WTC11 (cell line): Measurements from ENCODE around the gene CAMK2G. TPM values are rescaled to one million over a fixed set of nuclear protein-coding genes. Genes with fewer than 3 reads are reported as not detected.

Source experiments
- ATAC-seq: fragments of 200-7000 bp; cut with Tn5 transposase; 2 replicates; pipeline ENCODE4 v1.10.0; 2021; ENCODE audit warnings: mild to moderate bottlenecking, moderate library complexity
- CTCF ChIA-PET: fragments of 300-600 bp; sonication (Branson Sonifier 250); formaldehyde crosslinking; loops from one replicate; lab custom pipeline; 2021; ENCODE audit warnings: antibody characterized with exemption; lab: Charles Lee
- POLR2A ChIA-PET: fragments of 350-600 bp; sonication (Branson Sonifier 250); formaldehyde crosslinking; loops from one replicate; lab custom pipeline; 2021; ENCODE audit warnings: antibody characterized with exemption; lab: Charles Lee
- DNase-seq: peaks from one replicate; pipeline ENCODE4 v3.0.0; 2021; ENCODE audit warnings: low spot score
- H3K27ac Mint-ChIP-seq: 2 replicates; pipeline ENCODE4 v1.8.0; 2021; ENCODE audit warnings: mixed read lengths
- H3K27me3 Mint-ChIP-seq: 2 replicates; pipeline ENCODE4 v1.8.0; 2021; ENCODE audit warnings: low read depth, mild to moderate bottlenecking, moderate library complexity, mixed read lengths
- H3K36me3 Mint-ChIP-seq: 2 replicates; pipeline ENCODE4 v1.8.0; 2021; ENCODE audit warnings: mixed read lengths
- H3K4me1 Mint-ChIP-seq: 2 replicates; pipeline ENCODE4 v1.8.0; 2022; ENCODE audit warnings: mixed read lengths
- H3K4me3 Mint-ChIP-seq: 2 replicates; pipeline ENCODE4 v1.8.0; 2021; ENCODE audit warnings: mild to moderate bottlenecking, moderate library complexity, mixed read lengths
- H3K9me3 Mint-ChIP-seq: 2 replicates; pipeline ENCODE4 v1.8.0; 2021; ENCODE audit warnings: mixed read lengths
- CBFB ChIP-seq: sonication (generic); formaldehyde crosslinking; IDR thresholded peaks from 2 replicates; pipeline ENCODE4 v1.8.1; 2022; ENCODE audit warnings: mild to moderate bottlenecking, low read depth, missing genetic modification reagents
- CREM ChIP-seq: sonication (generic); formaldehyde crosslinking; IDR thresholded peaks from 2 replicates; pipeline ENCODE4 v1.8.1; 2022; ENCODE audit warnings: mild to moderate bottlenecking, missing genetic modification reagents, moderate library complexity
- ESRRA ChIP-seq: sonication (generic); formaldehyde crosslinking; IDR thresholded peaks from 2 replicates; pipeline ENCODE4 v1.8.1; 2022; ENCODE audit warnings: mild to moderate bottlenecking, missing genetic modification reagents, borderline replicate concordance
- GABPB1 ChIP-seq: sonication (generic); formaldehyde crosslinking; IDR thresholded peaks from 2 replicates; pipeline ENCODE4 v1.8.1; 2023; ENCODE audit warnings: mild to moderate bottlenecking, missing genetic modification reagents
- GRHL2 ChIP-seq: fragments of 250-450 bp; sonication (Bioruptor Pico); IDR thresholded peaks from 2 replicates; pipeline ENCODE4 v1.8.0; 2022; ENCODE audit warnings: mild to moderate bottlenecking, moderate library complexity; ENCODE audit not compliant: insufficient replicate concordance, severe bottlenecking
- GTF2I ChIP-seq: fragments of 250-450 bp; sonication (Bioruptor Pico); conservative IDR thresholded peaks from 2 replicates; pipeline ENCODE4 v1.4.0; 2021; ENCODE audit warnings: mild to moderate bottlenecking
- HMGA2 ChIP-seq: fragments of 250-450 bp; sonication (Bioruptor Pico); IDR thresholded peaks from 2 replicates; pipeline ENCODE4 v1.4.0; 2021; ENCODE audit warnings: mild to moderate bottlenecking, moderate library complexity
- HMGXB4 ChIP-seq: sonication (generic); formaldehyde crosslinking; IDR thresholded peaks from 2 replicates; pipeline ENCODE4 v1.8.1; 2023; ENCODE audit warnings: mild to moderate bottlenecking, moderate library complexity, missing genetic modification reagents
- JAZF1 ChIP-seq: fragments of 250-450 bp; sonication (Bioruptor Pico); IDR thresholded peaks from 2 replicates; pipeline ENCODE4 v1.9.0; 2021; ENCODE audit warnings: moderate library complexity, mild to moderate bottlenecking, inconsistent platforms
- JUN ChIP-seq: sonication (generic); formaldehyde crosslinking; IDR thresholded peaks from 2 replicates; pipeline ENCODE4 v1.8.0; 2023; ENCODE audit warnings: mild to moderate bottlenecking, missing genetic modification reagents
- KAT7 ChIP-seq: sonication (generic); formaldehyde crosslinking; IDR thresholded peaks from 2 replicates; pipeline ENCODE4 v1.8.1; 2023; ENCODE audit warnings: missing genetic modification reagents, mild to moderate bottlenecking, borderline replicate concordance
- MYBL2 ChIP-seq: sonication (generic); formaldehyde crosslinking; IDR thresholded peaks from 2 replicates; pipeline ENCODE4 v1.8.1; 2023; ENCODE audit warnings: mild to moderate bottlenecking, moderate library complexity, missing genetic modification reagents
- NFATC4 ChIP-seq: fragments of 250-450 bp; sonication (Bioruptor Pico); IDR thresholded peaks from 2 replicates; pipeline ENCODE4 v1.9.0; 2021; ENCODE audit warnings: mild to moderate bottlenecking
- NFE2L1 ChIP-seq: sonication (generic); formaldehyde crosslinking; IDR thresholded peaks from 2 replicates; pipeline ENCODE4 v1.8.1; 2023; ENCODE audit warnings: missing genetic modification reagents
- OVOL2 ChIP-seq: fragments of 250-450 bp; sonication (Bioruptor Pico); IDR thresholded peaks from 2 replicates; pipeline ENCODE4 v1.9.0; 2021; ENCODE audit warnings: mild to moderate bottlenecking, borderline replicate concordance
- RORB ChIP-seq: fragments of 250-450 bp; sonication (Bioruptor Pico); IDR thresholded peaks from 2 replicates; pipeline ENCODE4 v1.9.0; 2021; ENCODE audit warnings: mild to moderate bottlenecking
- SP1 ChIP-seq: sonication (generic); formaldehyde crosslinking; conservative IDR thresholded peaks from 2 replicates; pipeline ENCODE4 v1.8.1; 2022; ENCODE audit warnings: missing genetic modification reagents
- TEAD4 ChIP-seq: sonication (generic); formaldehyde crosslinking; IDR thresholded peaks from 2 replicates; pipeline ENCODE4 v1.8.0; 2022; ENCODE audit warnings: mild to moderate bottlenecking, missing genetic modification reagents
- ZNF138 ChIP-seq: sonication (generic); formaldehyde crosslinking; conservative IDR thresholded peaks from 2 replicates; pipeline ENCODE4 v1.8.1; 2022; ENCODE audit warnings: mild to moderate bottlenecking, moderate library complexity, missing genetic modification reagents
- total RNA-seq: library from RNA; stranded (reverse); gene quantifications from 3 replicates; pipeline ENCODE4 v1.2.3, GENCODE V29; 2021
- TF ChIP-seq, protein P1 (sequence below): sonication (generic); formaldehyde crosslinking; IDR thresholded peaks from 2 replicates; pipeline ENCODE4 v1.8.1; 2023; ENCODE audit warnings: mild to moderate bottlenecking, missing genetic modification reagents
- TF ChIP-seq, protein P2 (sequence below): sonication (generic); formaldehyde crosslinking; IDR thresholded peaks from 2 replicates; pipeline ENCODE4 v1.8.1; 2022; ENCODE audit warnings: missing genetic modification reagents, borderline replicate concordance
- TF ChIP-seq, protein P3 (sequence below): sonication (generic); formaldehyde crosslinking; IDR thresholded peaks from 2 replicates; pipeline ENCODE4 v1.8.1; 2022; ENCODE audit warnings: low read depth, mild to moderate bottlenecking, moderate library complexity, missing genetic modification reagents, borderline replicate concordance
- TF ChIP-seq, protein P4 (sequence below): sonication (generic); formaldehyde crosslinking; IDR thresholded peaks from 2 replicates; pipeline ENCODE4 v1.8.0; 2022; ENCODE audit warnings: mild to moderate bottlenecking, missing genetic modification reagents
- TF ChIP-seq, protein P5 (sequence below): sonication (generic); formaldehyde crosslinking; IDR thresholded peaks from 2 replicates; pipeline ENCODE4 v1.8.0; 2022; ENCODE audit warnings: mild to moderate bottlenecking, missing genetic modification reagents

CAMK2G gene
- total RNA-seq, 1 experiment from 2014 or later, result 34.9 TPM

- POLR2A ChIA-PET, result no interaction called here
Observed at GRCh38 chr10:73858750-73859427, 15.5 kb downstream of the CAMK2G start.

GRCh38 chr10:73858013-73858708 is 16.2 kb downstream of the CAMK2G start:
- ChIA-PET POLR2A (no interaction called here), CTCF (interaction anchor here (0.9 to 4.8 kb wide), 2 partner anchors 9 to 21 kb away, joined by 3 to 26 read pairs; no protein-coding TSS in a partner anchor)
- Mint-ChIP-seq H3K36me3 (peaks cover 25% of the 10 kb centered on the region), H3K4me1 (peaks cover 29% of the 10 kb centered on the region), H3K27ac (no peak overlapping the region), H3K27me3 (no peaks in the 10 kb centered on the region), H3K4me3 (no peak overlapping the region), H3K9me3 (no peaks in the 10 kb centered on the region)
- TF ChIP-seq NFATC4, result no peak
- no peak for TF ChIP-seq MYBL2 (CRISPR knock-in tag)
- TF ChIP-seq GABPB1 (CRISPR knock-in tag), result no peak
- TF ChIP-seq HMGA2 (CRISPR knock-in tag), result no peak
- TF ChIP-seq ZNF138, result no peak
- TF ChIP-seq GTF2I (CRISPR knock-in tag), result no peak
- TF ChIP-seq, protein P1, sequence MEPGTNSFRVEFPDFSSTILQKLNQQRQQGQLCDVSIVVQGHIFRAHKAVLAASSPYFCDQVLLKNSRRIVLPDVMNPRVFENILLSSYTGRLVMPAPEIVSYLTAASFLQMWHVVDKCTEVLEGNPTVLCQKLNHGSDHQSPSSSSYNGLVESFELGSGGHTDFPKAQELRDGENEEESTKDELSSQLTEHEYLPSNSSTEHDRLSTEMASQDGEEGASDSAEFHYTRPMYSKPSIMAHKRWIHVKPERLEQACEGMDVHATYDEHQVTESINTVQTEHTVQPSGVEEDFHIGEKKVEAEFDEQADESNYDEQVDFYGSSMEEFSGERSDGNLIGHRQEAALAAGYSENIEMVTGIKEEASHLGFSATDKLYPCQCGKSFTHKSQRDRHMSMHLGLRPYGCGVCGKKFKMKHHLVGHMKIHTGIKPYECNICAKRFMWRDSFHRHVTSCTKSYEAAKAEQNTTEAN (CRISPR knock-in tag), result no peak
- TF ChIP-seq JAZF1 (CRISPR knock-in tag), result no peak
- TF ChIP-seq, protein P2, sequence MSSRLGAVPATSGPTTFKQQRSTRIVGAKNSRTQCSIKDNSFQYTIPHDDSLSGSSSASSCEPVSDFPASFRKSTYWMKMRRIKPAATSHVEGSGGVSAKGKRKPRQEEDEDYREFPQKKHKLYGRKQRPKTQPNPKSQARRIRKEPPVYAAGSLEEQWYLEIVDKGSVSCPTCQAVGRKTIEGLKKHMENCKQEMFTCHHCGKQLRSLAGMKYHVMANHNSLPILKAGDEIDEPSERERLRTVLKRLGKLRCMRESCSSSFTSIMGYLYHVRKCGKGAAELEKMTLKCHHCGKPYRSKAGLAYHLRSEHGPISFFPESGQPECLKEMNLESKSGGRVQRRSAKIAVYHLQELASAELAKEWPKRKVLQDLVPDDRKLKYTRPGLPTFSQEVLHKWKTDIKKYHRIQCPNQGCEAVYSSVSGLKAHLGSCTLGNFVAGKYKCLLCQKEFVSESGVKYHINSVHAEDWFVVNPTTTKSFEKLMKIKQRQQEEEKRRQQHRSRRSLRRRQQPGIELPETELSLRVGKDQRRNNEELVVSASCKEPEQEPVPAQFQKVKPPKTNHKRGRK, result no peak
- TF ChIP-seq RORB (CRISPR knock-in tag), result no peak
- TF ChIP-seq TEAD4 (CRISPR knock-in tag), result no peak
- TF ChIP-seq ESRRA (CRISPR knock-in tag), result no peak
- TF ChIP-seq SP1 (CRISPR knock-in tag), result no peak
- TF ChIP-seq CREM, result no peak
- no peak for TF ChIP-seq KAT7 (CRISPR knock-in tag)
- TF ChIP-seq HMGXB4, result no peak
- TF ChIP-seq NFE2L1, result no peak
- ATAC-seq, result no peak
- DNase-seq, result no peak

More at GRCh38 chr10:73858750-73859427, 15.5 kb downstream of the CAMK2G start:
- H3K36me3 Mint-ChIP-seq, result peaks cover 19% of the 10 kb centered on the region
- H3K4me1 Mint-ChIP-seq, result peaks cover 29% of the 10 kb centered on the region
- no peak overlapping the region for H3K4me3 Mint-ChIP-seq
- no peak for ATAC-seq
- H3K27me3 Mint-ChIP-seq, result no peaks in the 10 kb centered on the region
- H3K9me3 Mint-ChIP-seq, result no peaks in the 10 kb centered on the region
- no peak for TF ChIP-seq HMGA2 (CRISPR knock-in tag)
- TF ChIP-seq, protein P3, sequence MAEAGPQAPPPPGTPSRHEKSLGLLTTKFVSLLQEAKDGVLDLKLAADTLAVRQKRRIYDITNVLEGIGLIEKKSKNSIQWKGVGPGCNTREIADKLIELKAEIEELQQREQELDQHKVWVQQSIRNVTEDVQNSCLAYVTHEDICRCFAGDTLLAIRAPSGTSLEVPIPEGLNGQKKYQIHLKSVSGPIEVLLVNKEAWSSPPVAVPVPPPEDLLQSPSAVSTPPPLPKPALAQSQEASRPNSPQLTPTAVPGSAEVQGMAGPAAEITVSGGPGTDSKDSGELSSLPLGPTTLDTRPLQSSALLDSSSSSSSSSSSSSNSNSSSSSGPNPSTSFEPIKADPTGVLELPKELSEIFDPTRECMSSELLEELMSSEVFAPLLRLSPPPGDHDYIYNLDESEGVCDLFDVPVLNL (CRISPR knock-in tag), result no peak
- TF ChIP-seq GRHL2 (CRISPR knock-in tag), result no peak
- TF ChIP-seq CBFB (CRISPR knock-in tag), result no peak
- no peak for TF ChIP-seq JUN
- TF ChIP-seq, protein P2, result no peak
- TF ChIP-seq, protein P4, sequence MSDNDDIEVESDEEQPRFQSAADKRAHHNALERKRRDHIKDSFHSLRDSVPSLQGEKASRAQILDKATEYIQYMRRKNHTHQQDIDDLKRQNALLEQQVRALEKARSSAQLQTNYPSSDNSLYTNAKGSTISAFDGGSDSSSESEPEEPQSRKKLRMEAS, result no peak
- no peak for TF ChIP-seq OVOL2 (CRISPR knock-in tag)
- TF ChIP-seq, protein P5, sequence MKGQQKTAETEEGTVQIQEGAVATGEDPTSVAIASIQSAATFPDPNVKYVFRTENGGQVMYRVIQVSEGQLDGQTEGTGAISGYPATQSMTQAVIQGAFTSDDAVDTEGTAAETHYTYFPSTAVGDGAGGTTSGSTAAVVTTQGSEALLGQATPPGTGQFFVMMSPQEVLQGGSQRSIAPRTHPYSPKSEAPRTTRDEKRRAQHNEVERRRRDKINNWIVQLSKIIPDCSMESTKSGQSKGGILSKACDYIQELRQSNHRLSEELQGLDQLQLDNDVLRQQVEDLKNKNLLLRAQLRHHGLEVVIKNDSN (CRISPR knock-in tag), result no peak
- DNase-seq, result no peak
- peak overlapping the region; percentile 73; the same call in 1 of the 2 replicates for H3K27ac Mint-ChIP-seq
- CTCF ChIA-PET, result interaction anchor here (0.6 to 4.8 kb wide), 3 partner anchors 9 to 82 kb away, joined by 4 to 26 read pairs (median 7); no protein-coding TSS in a partner anchor
